HG02852 (cell line): Measurements from ENCODE around the gene YEATS2.

ENCODE experiments used
- ATAC-seq: cut with Tn5 transposase; IDR thresholded peaks from one replicate; pipeline ENCODE4 v1.9.1; 2021; ENCODE audit warnings: mild to moderate bottlenecking, moderate library complexity; ENCODE audit not compliant: unreplicated experiment

YEATS2 gene

DNA sequence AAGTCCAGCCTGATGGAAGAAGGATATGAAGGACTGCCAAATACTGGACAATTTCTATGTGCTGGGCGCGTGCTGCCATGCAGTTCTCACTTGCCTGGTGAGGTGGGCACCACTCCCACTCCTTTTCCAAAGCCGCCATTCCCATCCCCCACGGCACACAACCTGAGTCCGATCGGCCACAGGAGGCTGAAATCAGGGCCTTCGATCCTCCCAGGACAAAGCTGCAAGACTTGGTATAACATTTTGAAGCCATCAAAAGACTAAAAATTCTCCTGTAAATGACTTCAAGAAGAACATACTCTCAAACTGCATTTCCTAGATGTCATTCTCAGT lies 130.9 kb downstream of the YEATS2 start:
- ATAC-seq = no peak

DNA sequence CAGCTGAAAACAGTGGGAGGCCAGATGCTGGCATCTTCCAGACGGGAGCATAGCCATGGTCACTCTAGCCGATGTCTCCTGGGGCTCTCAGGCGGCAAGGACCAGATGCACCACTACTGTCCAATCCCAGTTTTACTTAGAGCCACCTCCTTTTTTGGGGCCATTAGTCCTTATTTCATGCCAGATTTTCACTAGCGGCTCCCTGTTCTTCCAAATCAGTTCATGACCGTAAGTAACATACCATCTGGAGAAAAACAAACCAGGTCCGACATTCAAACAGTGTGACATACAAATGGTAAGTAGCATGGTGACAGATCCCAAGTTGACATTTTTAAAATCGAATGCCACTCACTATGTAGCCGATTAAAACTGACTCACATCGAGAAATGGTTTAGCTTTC lies 131.9 kb downstream of the YEATS2 start:
- no peak for ATAC-seq

DNA sequence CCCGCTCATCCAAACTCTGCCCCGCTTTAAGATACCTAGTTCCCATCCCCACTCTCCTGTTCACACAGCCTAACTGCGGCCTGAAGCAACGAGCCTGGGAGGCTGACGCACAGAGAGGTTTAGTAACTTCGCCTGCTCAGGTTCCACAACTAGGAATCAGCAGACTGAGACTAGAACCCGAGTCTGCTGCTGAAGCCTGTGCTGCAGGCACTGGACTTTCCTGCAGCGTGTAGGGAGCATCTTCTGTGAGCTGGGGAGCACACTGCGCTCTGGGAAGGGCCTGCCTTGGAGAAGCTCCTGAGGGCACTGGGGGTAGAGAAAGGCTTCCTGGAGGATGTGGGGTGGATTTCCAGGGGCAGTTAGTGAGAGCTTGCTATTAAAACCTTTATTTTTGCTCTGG lies 132.6 kb downstream of the YEATS2 start:
- no peak for ATAC-seq

DNA sequence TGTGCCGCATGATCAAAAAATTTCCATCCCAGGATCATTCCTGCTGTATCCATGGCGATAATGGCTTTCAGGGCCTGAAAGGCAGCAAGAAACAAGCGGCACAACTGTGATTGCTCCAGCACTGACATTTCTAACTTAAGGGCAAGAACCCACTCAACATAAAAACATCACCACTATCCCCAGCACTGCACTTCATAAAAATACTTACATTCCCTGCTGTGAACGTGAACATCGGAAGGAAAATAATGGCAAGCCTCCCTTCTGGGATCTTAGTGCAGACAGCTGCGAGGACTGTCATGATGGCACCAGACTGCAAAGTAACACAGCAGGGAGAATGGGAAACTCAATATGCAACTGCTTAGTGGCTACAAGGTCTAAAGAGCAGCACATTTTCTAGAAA lies 135.9 kb downstream of the YEATS2 start:
- ATAC-seq = no peak

DNA sequence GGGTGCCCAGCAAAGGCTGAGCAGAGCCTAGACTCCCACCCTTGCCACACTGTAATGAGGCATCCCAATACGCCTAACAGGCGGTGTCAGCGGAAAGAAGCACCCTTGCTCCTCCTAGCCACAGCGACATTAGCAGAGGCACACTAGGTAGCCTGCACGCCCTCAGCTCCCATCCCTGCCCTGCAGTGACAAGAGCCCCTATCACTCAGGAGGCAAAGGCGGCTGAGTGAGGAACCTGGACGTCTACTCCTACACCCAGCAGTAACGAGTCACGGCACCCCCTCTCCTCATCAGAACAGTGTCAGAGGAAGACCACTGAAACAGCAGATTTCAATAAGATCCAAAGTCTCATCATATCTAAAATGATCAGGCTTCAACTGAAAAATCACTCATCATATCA lies 139.8 kb downstream of the YEATS2 start:
- no peak for ATAC-seq

DNA sequence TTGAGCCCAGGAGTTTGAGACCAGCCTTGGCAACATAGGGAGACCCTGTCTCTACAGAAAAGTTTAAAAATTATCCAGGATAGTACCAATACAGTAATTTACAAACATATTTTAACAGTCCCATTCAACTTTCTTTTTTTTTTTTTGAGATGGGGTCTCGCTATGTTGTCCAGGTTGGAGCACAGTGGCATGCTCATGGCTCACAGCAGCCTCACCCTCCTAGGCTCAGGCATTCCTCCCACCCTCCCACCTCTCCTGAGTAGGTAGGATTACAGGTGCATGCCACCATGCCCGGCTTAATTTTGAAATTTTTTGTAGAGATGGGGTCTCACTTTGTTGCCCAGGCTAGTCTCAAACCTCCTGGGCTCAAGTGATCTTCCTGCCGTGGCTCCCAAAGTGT lies 140.3 kb downstream of the YEATS2 start:
- no peak for ATAC-seq

DNA sequence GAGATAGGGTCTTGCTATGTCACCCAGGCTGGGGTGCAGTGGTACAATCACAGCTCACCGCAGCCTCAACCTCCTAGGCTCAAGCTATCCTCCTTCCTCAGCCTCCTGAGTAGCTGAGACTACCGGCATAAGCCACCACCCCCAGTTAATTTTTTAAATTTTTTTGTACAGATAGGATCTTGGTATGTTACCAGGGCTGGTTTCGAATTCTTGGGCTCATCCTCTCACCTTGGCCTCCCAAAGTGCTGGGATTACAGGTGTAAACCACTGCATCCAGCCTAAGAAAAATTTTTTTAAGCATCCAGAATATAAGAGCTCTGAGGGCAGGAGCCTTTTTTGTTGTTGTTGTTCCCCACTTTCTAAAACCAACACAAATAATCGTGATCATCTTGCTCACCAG lies 142.2 kb downstream of the YEATS2 start:
- ATAC-seq = no peak

DNA sequence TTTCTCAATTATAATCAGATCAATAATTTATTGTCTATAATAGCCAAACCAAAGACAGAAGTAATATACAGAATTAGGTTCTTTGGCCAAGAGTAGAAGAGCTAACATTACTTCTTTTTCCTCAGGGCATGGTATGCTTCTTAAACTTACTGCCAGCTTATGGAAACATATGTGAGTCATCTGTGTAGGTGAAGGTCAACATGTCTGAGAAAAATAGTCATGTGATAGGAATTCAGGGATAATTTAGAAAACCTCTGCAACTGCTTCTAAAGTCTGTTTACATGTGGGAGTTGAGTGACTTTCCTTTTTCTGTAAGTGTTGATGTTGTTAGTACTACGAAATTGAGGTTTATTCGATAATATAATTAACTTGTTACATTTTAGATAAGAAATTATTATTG lies 147.0 kb downstream of the YEATS2 start:
- ATAC-seq = no peak

DNA sequence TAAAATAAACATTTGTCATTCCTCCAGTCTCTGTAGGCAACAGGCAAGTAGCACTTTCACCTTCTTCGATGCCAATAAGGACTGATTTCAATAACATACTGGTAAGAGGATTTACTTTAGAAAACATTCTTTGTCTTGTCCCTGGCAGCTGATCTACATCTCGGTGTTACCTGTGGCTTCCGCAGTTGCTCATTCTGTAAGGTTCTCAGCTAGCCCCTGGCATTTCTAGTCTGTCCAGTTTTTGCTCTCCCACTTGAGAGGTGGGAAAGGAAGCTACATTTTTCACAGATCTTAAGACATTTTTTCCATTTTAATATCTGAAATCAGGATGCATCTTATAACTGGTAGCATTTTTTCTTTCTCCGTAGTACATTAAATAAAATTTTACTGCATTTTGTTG lies 147.5 kb downstream of the YEATS2 start:
- no peak for ATAC-seq

DNA sequence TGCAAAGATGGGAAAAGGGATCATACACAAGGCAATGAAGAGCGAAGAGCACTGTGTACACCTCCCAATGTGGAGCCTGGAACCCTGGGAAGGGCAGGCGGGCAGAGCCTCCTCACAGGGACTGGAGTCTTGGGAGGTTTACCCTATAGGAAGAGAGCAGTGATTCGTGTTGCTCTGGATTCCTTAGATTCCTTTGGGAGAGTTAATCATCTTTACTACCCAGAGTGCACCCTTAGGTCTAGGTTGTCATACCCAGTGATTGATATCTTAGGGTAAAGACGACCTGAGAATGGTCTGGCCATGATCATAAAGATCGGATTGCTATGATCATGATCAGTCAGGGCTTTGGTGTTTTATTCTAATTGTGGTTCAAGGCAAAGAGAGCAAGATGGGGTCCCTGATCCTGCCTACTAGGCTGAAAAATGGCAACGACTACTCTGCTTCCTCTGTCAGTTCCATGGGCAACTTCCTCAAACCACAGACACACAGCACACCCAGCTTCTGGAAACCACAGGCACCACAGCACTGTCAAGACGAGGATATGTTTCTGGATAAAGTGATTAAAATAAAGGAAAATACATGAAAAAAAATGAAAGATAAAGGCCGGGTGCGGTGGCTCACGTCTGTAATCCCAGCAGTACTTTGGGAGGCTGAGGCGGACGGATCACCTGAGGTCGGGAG lies 148.2 kb downstream of the YEATS2 start:
- ATAC-seq = no peak

DNA sequence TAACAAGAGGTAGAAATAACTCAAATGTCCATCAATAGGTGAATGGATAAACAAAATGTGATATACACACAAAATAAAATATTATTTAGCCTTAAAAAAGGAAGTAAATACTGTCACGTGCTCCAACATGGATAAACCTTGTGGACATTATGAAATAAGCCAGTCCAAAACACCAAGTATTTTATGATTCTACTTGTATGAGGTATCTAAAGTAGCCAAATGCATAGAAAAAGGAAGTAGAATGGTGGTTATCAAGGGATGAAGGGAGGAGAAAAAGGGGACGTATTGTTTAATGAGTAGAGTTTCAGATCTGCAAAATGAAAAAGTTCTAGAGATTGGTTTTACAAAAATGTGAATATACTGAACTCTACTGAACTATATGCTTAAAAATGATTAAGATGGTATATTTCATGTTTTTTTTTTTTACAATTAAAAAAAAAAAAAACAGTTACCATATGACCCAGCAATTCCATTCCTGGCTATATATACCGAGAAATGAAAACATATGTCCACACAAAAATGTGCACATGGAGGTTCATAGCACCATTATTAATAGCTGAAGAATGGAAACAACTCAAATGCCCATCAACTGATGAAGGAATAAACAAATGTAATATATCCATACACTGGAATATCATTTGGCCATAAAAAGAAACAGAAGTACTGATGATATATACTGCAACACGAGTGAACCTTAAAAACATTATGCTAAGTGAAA lies 156.9 kb downstream of the YEATS2 start:
- no peak for ATAC-seq

DNA sequence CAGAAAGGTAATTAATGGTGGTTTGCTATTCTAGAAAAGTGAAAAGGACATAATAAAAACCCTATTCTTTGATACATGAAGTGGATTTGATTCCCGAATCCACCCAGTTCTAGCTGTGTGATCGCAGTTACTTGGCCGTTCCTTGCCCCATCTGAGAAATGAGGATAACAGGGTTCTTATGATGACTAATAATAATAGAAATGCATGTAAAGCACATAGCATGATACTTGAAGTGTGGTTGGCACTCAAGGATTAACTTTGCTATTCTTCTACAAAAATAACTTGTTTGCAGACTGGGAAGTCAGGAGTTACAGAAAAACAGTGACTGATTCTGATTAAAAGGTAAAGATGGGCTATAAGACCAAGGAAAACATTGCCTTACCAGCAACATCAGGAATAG lies 160.3 kb downstream of the YEATS2 start:
- no peak for ATAC-seq
